HG03432 (cell line): Measurements from ENCODE around the gene AGER.
"Not testable (repeated sequence)": the region's sequence is repeated elsewhere in the genome, so short reads cannot be mapped to it uniquely, and the experiment has no call there.

ENCODE experiments used
- ATAC-seq: cut with Tn5 transposase; IDR thresholded peaks from one replicate; pipeline ENCODE4 v1.9.1; 2021; ENCODE audit warnings: mild to moderate bottlenecking, moderate library complexity; ENCODE audit not compliant: unreplicated experiment

AGER gene

GRCh38 chr6:32187725-32188380 lies 3.8 kb upstream of the AGER start:
- not testable (repeated sequence) for ATAC-seq

GRCh38 chr6:32187009-32187709 lies 3.1 kb upstream of the AGER start:
- ATAC-seq: no peak

GRCh38 chr6:32186151-32186840 lies 2.2 kb upstream of the AGER start:
- not testable (repeated sequence) for ATAC-seq

GRCh38 chr6:32185681-32186131 lies 1.7 kb upstream of the AGER start:
- not testable (repeated sequence) for ATAC-seq

- ATAC-seq: no peak
Measured at GRCh38 chr6:32183483-32184083, 470 bp downstream of the AGER start.

- ATAC-seq: no peak
Measured at GRCh38 chr6:32183030-32183429, 1.0 kb downstream of the AGER start.

- ATAC-seq: no peak
Measured at GRCh38 chr6:32182555-32182981, 1.5 kb downstream of the AGER start.

GRCh38 chr6:32181915-32182529 lies 2.0 kb downstream of the AGER start:
- no peak for ATAC-seq

- no peak for ATAC-seq
Measured at GRCh38 chr6:32181148-32181702, 2.8 kb downstream of the AGER start.

- no peak for ATAC-seq
Measured at GRCh38 chr6:32179766-32180405, 4.2 kb downstream of the AGER start.

- ATAC-seq: no peak
Measured at GRCh38 chr6:32178547-32179440, 5.3 kb downstream of the AGER start.

- peak; percentile 81 for ATAC-seq
Measured at GRCh38 chr6:32177788-32178546, 6.1 kb downstream of the AGER start, which contains the start of gene RNF5. TSS of gene RNF5 (plus strand) at chr6:32178405. CDS start at chr6:32178512, 107 bp downstream.

GRCh38 chr6:32177183-32177787 lies 6.8 kb downstream of the AGER start:
- ATAC-seq: no peak

GRCh38 chr6:32176476-32177182 lies 7.4 kb downstream of the AGER start:
- no peak for ATAC-seq

GRCh38 chr6:32175711-32176475 lies 8.2 kb downstream of the AGER start, which contains the start of gene AGPAT1:
TSS of gene AGPAT1 (minus strand) at chr6:32176084. CDS start at chr6:32171496, 4,588 bp downstream.
- ATAC-seq: peak; percentile 45

- ATAC-seq: no peak
Measured at GRCh38 chr6:32175322-32175710, 8.7 kb downstream of the AGER start.
